Osteocyte (in vitro differentiated cells): ENCODE data around the gene IFNL1. TPM values are rescaled to one million over a fixed set of nuclear protein-coding genes. Genes with fewer than 3 reads are reported as not detected.
A peak's percentile ranks its signal among the peaks of the same experiment; 100 is the strongest.
"Not testable (repeated sequence)": the region's sequence is repeated elsewhere in the genome, so short reads cannot be mapped to it uniquely, and the experiment has no call there.

ENCODE experiments used
- DNase-seq: peaks from one replicate; pipeline ENCODE4 v3.0.0; 2021; ENCODE audit warnings: mixed read lengths; ENCODE audit not compliant: unreplicated experiment; ENCODE audit errors: extremely low spot score
- H3K27ac Mint-ChIP-seq: one replicate; pipeline ENCODE4 v1.8.0; 2021; ENCODE audit warnings: mild to moderate bottlenecking, mixed read lengths; ENCODE audit not compliant: unreplicated experiment
- H3K27me3 Mint-ChIP-seq: one replicate; pipeline ENCODE4 v1.8.0; 2021; ENCODE audit warnings: mixed read lengths; ENCODE audit not compliant: unreplicated experiment
- H3K36me3 Mint-ChIP-seq: one replicate; pipeline ENCODE4 v1.8.0; 2021; ENCODE audit warnings: mixed read lengths; ENCODE audit not compliant: unreplicated experiment
- H3K4me1 Mint-ChIP-seq: one replicate; pipeline ENCODE4 v1.8.0; 2021; ENCODE audit warnings: mixed read lengths; ENCODE audit not compliant: unreplicated experiment
- H3K4me3 Mint-ChIP-seq: one replicate; pipeline ENCODE4 v1.8.0; 2021; ENCODE audit warnings: mild to moderate bottlenecking, moderate library complexity, mixed read lengths; ENCODE audit not compliant: unreplicated experiment
- H3K9me3 Mint-ChIP-seq: one replicate; pipeline ENCODE4 v1.8.0; 2021; ENCODE audit warnings: mixed read lengths; ENCODE audit not compliant: unreplicated experiment
- CTCF ChIP-seq: fragments of 200-600 bp; sonication (generic); IDR thresholded peaks from 2 replicates; pipeline ENCODE4 v1.5.0; 2021; ENCODE audit warnings: antibody characterized with exemption, mild to moderate bottlenecking, moderate library complexity
- total RNA-seq: library from RNA; stranded (reverse); gene quantifications from 2 replicates; pipeline ENCODE4 v1.2.1, GENCODE V29; 2021

Gene IFNL1
- total RNA-seq, 1 donor from 2014 or later, result not detected

GRCh38 chr19:39328046-39328705 is 32.0 kb downstream of the IFNL1 start:
- peaks cover 1% of the 10 kb centered on the region for H3K4me1 Mint-ChIP-seq
- H3K27me3 Mint-ChIP-seq, result peaks cover 14% of the 10 kb centered on the region
- H3K36me3 Mint-ChIP-seq, result no peaks in the 10 kb centered on the region
- TF ChIP-seq CTCF, result peak; percentile 94
- H3K9me3 Mint-ChIP-seq, result no peaks in the 10 kb centered on the region
- no peak overlapping the region for H3K4me3 Mint-ChIP-seq
- no peak overlapping the region for H3K27ac Mint-ChIP-seq
- peak; percentile 96 for DNase-seq

- no peak for DNase-seq
- H3K27ac Mint-ChIP-seq, result no peak overlapping the region
- H3K27me3 Mint-ChIP-seq, result peaks cover 10% of the 10 kb centered on the region
- peaks cover 1% of the 10 kb centered on the region for H3K4me1 Mint-ChIP-seq
- H3K4me3 Mint-ChIP-seq, result no peak overlapping the region
- no peaks in the 10 kb centered on the region for H3K36me3 Mint-ChIP-seq
- no peaks in the 10 kb centered on the region for H3K9me3 Mint-ChIP-seq
- TF ChIP-seq CTCF, result no peak
Measured at GRCh38 chr19:39329948-39330347, 33.7 kb downstream of the IFNL1 start.

GRCh38 chr19:39332293-39332692 is 36.1 kb downstream of the IFNL1 start:
- H3K27ac Mint-ChIP-seq, result no peak overlapping the region
- TF ChIP-seq CTCF, result no peak
- H3K9me3 Mint-ChIP-seq, result no peaks in the 10 kb centered on the region
- H3K27me3 Mint-ChIP-seq, result peaks cover 15% of the 10 kb centered on the region
- H3K4me1 Mint-ChIP-seq, result peaks cover 1% of the 10 kb centered on the region
- H3K36me3 Mint-ChIP-seq, result no peaks in the 10 kb centered on the region
- DNase-seq, result no peak
- no peak overlapping the region for H3K4me3 Mint-ChIP-seq

GRCh38 chr19:39332738-39333137 is 36.5 kb downstream of the IFNL1 start:
- not testable (repeated sequence) for DNase-seq, H3K9me3 Mint-ChIP-seq, H3K36me3 Mint-ChIP-seq, H3K4me1 Mint-ChIP-seq, H3K27ac Mint-ChIP-seq, H3K4me3 Mint-ChIP-seq
- peaks cover 15% of the 10 kb centered on the region for H3K27me3 Mint-ChIP-seq

GRCh38 chr19:39333507-39333906 is 37.3 kb downstream of the IFNL1 start:
- H3K4me3 Mint-ChIP-seq, result no peak overlapping the region
- peaks cover 13% of the 10 kb centered on the region for H3K27me3 Mint-ChIP-seq
- no peak for TF ChIP-seq CTCF
- H3K27ac Mint-ChIP-seq, result no peak overlapping the region
- no peak for DNase-seq
- H3K36me3 Mint-ChIP-seq, result no peaks in the 10 kb centered on the region
- no peaks in the 10 kb centered on the region for H3K4me1 Mint-ChIP-seq
- no peaks in the 10 kb centered on the region for H3K9me3 Mint-ChIP-seq
